Endothelial cell (in vitro differentiated cells): ENCODE results near the gene DAPK1. TPM values are rescaled to one million over a fixed set of nuclear protein-coding genes. Genes with fewer than 3 reads are reported as not detected.

ENCODE experiments used
- DNase-seq: peaks from one replicate; pipeline ENCODE4 v3.0.0; 2021; ENCODE audit warnings: low spot score
- H3K27ac Mint-ChIP-seq: one replicate; pipeline ENCODE4 v1.8.0; 2021; ENCODE audit warnings: mixed read lengths, inconsistent platforms; ENCODE audit not compliant: unreplicated experiment
- H3K27me3 Mint-ChIP-seq: one replicate; pipeline ENCODE4 v1.8.0; 2021; ENCODE audit warnings: mild to moderate bottlenecking, moderate library complexity, mixed read lengths, inconsistent platforms; ENCODE audit not compliant: unreplicated experiment
- H3K36me3 Mint-ChIP-seq: one replicate; pipeline ENCODE4 v1.8.0; 2021; ENCODE audit warnings: mild to moderate bottlenecking, low read depth, mixed read lengths, inconsistent platforms; ENCODE audit not compliant: unreplicated experiment
- H3K4me1 Mint-ChIP-seq: one replicate; pipeline ENCODE4 v1.8.0; 2021; ENCODE audit warnings: mild to moderate bottlenecking, mixed read lengths, inconsistent platforms; ENCODE audit not compliant: unreplicated experiment
- H3K4me3 Mint-ChIP-seq: one replicate; pipeline ENCODE4 v1.8.0; 2021; ENCODE audit warnings: mild to moderate bottlenecking, mixed read lengths, inconsistent platforms; ENCODE audit not compliant: unreplicated experiment
- H3K9me3 Mint-ChIP-seq: one replicate; pipeline ENCODE4 v1.8.0; 2021; ENCODE audit warnings: mixed read lengths, inconsistent platforms; ENCODE audit not compliant: unreplicated experiment
- CTCF ChIP-seq: fragments of 200-600 bp; sonication (generic); IDR thresholded peaks from one replicate; pipeline ENCODE4 v1.5.0; 2021; ENCODE audit warnings: antibody characterized with exemption; ENCODE audit not compliant: unreplicated experiment
- total RNA-seq: library from RNA; stranded (reverse); fragmentation: NEBNext Ultra II Directional; extraction: Animal tissue kit (Norgen Biotek cat#: 25700); gene quantifications from one replicate; pipeline ENCODE4 v1.2.1, GENCODE V29; 2021; ENCODE audit not compliant: unreplicated experiment

Gene DAPK1
- total RNA-seq, 1 donor from 2014 or later: 36.8 TPM

GRCh38 chr9:87746186-87746585 lies 248.5 kb downstream of the DAPK1 start:
- H3K27ac Mint-ChIP-seq: no peak overlapping the region
- no peak for TF ChIP-seq CTCF
- H3K4me1 Mint-ChIP-seq: peaks cover 18% of the 10 kb centered on the region
- peaks cover 3% of the 10 kb centered on the region for H3K27me3 Mint-ChIP-seq
- H3K9me3 Mint-ChIP-seq: no peaks in the 10 kb centered on the region
- DNase-seq: no peak
- H3K4me3 Mint-ChIP-seq: no peak overlapping the region
- no peaks in the 10 kb centered on the region for H3K36me3 Mint-ChIP-seq

GRCh38 chr9:87748881-87749280 lies 251.2 kb downstream of the DAPK1 start:
- H3K4me1 Mint-ChIP-seq: peaks cover 18% of the 10 kb centered on the region
- no peaks in the 10 kb centered on the region for H3K9me3 Mint-ChIP-seq
- no peak for TF ChIP-seq CTCF
- no peaks in the 10 kb centered on the region for H3K36me3 Mint-ChIP-seq
- peak overlapping the region; percentile 52 for H3K4me3 Mint-ChIP-seq
- peak overlapping the region; percentile 95 for H3K27ac Mint-ChIP-seq
- H3K27me3 Mint-ChIP-seq: peaks cover 3% of the 10 kb centered on the region
- no peak for DNase-seq

GRCh38 chr9:87749335-87750035 lies 251.8 kb downstream of the DAPK1 start:
- Mint-ChIP-seq H3K27me3 (peaks cover 3% of the 10 kb centered on the region), H3K4me3 (no peak overlapping the region), H3K9me3 (no peaks in the 10 kb centered on the region), H3K4me1 (peaks cover 18% of the 10 kb centered on the region), H3K27ac (peak overlapping the region; percentile 95), H3K36me3 (no peaks in the 10 kb centered on the region)
- TF ChIP-seq CTCF: no peak
- DNase-seq: no peak

- Mint-ChIP-seq H3K27me3 (peaks cover 3% of the 10 kb centered on the region), H3K4me3 (no peak overlapping the region), H3K27ac (no peak overlapping the region), H3K4me1 (peaks cover 18% of the 10 kb centered on the region), H3K9me3 (no peaks in the 10 kb centered on the region), H3K36me3 (no peaks in the 10 kb centered on the region)
- DNase-seq: no peak
- TF ChIP-seq CTCF: no peak
Observed at GRCh38 chr9:87750726-87751125, 253.1 kb downstream of the DAPK1 start.

- H3K27ac Mint-ChIP-seq: no peak overlapping the region
- peaks cover 3% of the 10 kb centered on the region for H3K27me3 Mint-ChIP-seq
- H3K4me1 Mint-ChIP-seq: peaks cover 18% of the 10 kb centered on the region
- no peak for DNase-seq
- TF ChIP-seq CTCF: no peak
- H3K36me3 Mint-ChIP-seq: no peaks in the 10 kb centered on the region
- H3K4me3 Mint-ChIP-seq: no peak overlapping the region
- H3K9me3 Mint-ChIP-seq: no peaks in the 10 kb centered on the region
Observed at GRCh38 chr9:87751423-87751822, 253.8 kb downstream of the DAPK1 start.
